ENCODE measurements around the gene MICA.

Gene MICA

GRCh38 chr6:31403283-31404060 is at the start of gene MICA (continued):
- TF ChIP-seq, protein P1, sequence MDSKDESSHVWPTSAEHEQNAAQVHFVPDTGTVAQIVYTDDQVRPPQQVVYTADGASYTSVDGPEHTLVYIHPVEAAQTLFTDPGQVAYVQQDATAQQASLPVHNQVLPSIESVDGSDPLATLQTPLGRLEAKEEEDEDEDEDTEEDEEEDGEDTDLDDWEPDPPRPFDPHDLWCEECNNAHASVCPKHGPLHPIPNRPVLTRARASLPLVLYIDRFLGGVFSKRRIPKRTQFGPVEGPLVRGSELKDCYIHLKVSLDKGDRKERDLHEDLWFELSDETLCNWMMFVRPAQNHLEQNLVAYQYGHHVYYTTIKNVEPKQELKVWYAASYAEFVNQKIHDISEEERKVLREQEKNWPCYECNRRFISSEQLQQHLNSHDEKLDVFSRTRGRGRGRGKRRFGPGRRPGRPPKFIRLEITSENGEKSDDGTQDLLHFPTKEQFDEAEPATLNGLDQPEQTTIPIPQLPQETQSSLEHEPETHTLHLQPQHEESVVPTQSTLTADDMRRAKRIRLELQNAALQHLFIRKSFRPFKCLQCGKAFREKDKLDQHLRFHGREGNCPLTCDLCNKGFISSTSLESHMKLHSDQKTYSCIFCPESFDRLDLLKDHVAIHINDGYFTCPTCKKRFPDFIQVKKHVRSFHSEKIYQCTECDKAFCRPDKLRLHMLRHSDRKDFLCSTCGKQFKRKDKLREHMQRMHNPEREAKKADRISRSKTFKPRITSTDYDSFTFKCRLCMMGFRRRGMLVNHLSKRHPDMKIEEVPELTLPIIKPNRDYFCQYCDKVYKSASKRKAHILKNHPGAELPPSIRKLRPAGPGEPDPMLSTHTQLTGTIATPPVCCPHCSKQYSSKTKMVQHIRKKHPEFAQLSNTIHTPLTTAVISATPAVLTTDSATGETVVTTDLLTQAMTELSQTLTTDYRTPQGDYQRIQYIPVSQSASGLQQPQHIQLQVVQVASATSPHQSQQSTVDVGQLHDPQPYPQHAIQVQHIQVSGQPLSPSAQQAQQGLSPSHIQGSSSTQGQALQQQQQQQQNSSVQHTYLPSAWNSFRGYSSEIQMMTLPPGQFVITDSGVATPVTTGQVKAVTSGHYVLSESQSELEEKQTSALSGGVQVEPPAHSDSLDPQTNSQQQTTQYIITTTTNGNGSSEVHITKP (tag by site-specific recombination; IDR thresholded peaks at IDR 0.05) = peak; percentile 89
- TF ChIP-seq ZNF48 (tag by site-specific recombination; IDR thresholded peaks at IDR 0.05) (no peak), ZNF843 (tag by site-specific recombination; IDR thresholded peaks at IDR 0.05) (no peak; the same call in 1 of the 2 replicates), ZNF837 (tag by site-specific recombination; IDR thresholded peaks at IDR 0.05) (no peak), ZNF157 (tag by site-specific recombination; IDR thresholded peaks at IDR 0.05) (no peak), ZNF791 (tag by site-specific recombination; IDR thresholded peaks at IDR 0.05) (no peak), ZNF398 (tag by site-specific recombination; IDR thresholded peaks at IDR 0.05) (no peak), ZNF362 (tag by site-specific recombination; IDR thresholded peaks at IDR 0.05) (no peak), ZNF654 (tag by site-specific recombination; IDR thresholded peaks at IDR 0.05; ENCODE audit: low read depth) (no peak), INSM2 (tag by site-specific recombination; IDR thresholded peaks at IDR 0.05) (no peak), ZFP69B (tag by site-specific recombination; IDR thresholded peaks at IDR 0.05) (peak; percentile 75), ZNF521 (tag by site-specific recombination; IDR thresholded peaks at IDR 0.05) (no peak), ZNF184 (tag by site-specific recombination; IDR thresholded peaks at IDR 0.05) (no peak), ZNF626 (tag by site-specific recombination; IDR thresholded peaks at IDR 0.05) (no peak)
- TF ChIP-seq, protein P2, sequence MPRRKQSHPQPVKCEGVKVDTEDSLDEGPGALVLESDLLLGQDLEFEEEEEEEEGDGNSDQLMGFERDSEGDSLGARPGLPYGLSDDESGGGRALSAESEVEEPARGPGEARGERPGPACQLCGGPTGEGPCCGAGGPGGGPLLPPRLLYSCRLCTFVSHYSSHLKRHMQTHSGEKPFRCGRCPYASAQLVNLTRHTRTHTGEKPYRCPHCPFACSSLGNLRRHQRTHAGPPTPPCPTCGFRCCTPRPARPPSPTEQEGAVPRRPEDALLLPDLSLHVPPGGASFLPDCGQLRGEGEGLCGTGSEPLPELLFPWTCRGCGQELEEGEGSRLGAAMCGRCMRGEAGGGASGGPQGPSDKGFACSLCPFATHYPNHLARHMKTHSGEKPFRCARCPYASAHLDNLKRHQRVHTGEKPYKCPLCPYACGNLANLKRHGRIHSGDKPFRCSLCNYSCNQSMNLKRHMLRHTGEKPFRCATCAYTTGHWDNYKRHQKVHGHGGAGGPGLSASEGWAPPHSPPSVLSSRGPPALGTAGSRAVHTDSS (tag by site-specific recombination; IDR thresholded peaks at IDR 0.05) = no peak
- TF ChIP-seq, protein P3, sequence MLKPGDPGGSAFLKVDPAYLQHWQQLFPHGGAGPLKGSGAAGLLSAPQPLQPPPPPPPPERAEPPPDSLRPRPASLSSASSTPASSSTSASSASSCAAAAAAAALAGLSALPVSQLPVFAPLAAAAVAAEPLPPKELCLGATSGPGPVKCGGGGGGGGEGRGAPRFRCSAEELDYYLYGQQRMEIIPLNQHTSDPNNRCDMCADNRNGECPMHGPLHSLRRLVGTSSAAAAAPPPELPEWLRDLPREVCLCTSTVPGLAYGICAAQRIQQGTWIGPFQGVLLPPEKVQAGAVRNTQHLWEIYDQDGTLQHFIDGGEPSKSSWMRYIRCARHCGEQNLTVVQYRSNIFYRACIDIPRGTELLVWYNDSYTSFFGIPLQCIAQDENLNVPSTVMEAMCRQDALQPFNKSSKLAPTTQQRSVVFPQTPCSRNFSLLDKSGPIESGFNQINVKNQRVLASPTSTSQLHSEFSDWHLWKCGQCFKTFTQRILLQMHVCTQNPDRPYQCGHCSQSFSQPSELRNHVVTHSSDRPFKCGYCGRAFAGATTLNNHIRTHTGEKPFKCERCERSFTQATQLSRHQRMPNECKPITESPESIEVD (tag by site-specific recombination; IDR thresholded peaks at IDR 0.05) = no peak
- TF ChIP-seq, protein P4, sequence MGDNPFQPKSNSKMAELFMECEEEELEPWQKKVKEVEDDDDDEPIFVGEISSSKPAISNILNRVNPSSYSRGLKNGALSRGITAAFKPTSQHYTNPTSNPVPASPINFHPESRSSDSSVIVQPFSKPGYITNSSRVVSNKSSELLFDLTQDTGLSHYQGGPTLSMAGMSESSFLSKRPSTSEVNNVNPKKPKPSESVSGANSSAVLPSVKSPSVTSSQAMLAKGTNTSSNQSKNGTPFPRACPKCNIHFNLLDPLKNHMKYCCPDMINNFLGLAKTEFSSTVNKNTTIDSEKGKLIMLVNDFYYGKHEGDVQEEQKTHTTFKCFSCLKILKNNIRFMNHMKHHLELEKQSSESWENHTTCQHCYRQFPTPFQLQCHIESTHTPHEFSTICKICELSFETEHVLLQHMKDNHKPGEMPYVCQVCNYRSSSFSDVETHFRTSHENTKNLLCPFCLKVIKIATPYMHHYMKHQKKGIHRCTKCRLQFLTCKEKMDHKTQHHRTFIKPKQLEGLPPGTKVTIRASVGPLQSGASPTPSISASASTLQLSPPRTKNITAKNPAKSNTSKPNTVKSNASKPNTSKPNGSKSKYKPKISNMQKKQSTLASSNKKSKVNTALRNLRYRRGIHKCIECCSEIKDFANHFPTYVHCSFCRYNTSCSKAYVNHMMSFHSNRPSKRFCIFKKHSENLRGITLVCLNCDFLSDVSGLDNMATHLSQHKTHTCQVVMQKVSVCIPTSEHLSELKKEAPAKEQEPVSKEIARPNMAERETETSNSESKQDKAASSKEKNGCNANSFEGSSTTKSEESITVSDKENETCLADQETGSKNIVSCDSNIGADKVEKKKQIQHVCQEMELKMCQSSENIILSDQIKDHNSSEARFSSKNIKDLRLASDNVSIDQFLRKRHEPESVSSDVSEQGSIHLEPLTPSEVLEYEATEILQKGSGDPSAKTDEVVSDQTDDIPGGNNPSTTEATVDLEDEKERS (tag by site-specific recombination; IDR thresholded peaks at IDR 0.05) = 0 out of 2 replicates have a peak, but pooled peaks have one; percentile 11
- TF ChIP-seq, protein P5, sequence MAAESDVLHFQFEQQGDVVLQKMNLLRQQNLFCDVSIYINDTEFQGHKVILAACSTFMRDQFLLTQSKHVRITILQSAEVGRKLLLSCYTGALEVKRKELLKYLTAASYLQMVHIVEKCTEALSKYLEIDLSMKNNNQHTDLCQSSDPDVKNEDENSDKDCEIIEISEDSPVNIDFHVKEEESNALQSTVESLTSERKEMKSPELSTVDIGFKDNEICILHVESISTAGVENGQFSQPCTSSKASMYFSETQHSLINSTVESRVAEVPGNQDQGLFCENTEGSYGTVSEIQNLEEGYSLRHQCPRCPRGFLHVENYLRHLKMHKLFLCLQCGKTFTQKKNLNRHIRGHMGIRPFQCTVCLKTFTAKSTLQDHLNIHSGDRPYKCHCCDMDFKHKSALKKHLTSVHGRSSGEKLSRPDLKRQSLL (tag by site-specific recombination; IDR thresholded peaks at IDR 0.05) = no peak; the same call in 1 of the 2 replicates
- TF ChIP-seq, protein P6, sequence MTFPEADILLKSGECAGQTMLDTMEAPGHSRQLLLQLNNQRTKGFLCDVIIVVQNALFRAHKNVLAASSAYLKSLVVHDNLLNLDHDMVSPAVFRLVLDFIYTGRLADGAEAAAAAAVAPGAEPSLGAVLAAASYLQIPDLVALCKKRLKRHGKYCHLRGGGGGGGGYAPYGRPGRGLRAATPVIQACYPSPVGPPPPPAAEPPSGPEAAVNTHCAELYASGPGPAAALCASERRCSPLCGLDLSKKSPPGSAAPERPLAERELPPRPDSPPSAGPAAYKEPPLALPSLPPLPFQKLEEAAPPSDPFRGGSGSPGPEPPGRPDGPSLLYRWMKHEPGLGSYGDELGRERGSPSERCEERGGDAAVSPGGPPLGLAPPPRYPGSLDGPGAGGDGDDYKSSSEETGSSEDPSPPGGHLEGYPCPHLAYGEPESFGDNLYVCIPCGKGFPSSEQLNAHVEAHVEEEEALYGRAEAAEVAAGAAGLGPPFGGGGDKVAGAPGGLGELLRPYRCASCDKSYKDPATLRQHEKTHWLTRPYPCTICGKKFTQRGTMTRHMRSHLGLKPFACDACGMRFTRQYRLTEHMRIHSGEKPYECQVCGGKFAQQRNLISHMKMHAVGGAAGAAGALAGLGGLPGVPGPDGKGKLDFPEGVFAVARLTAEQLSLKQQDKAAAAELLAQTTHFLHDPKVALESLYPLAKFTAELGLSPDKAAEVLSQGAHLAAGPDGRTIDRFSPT (tag by site-specific recombination; IDR thresholded peaks at IDR 0.05) = peak; percentile 91
